GM12878 (cell line): ENCODE results near the gene DDRGK1. TPM values are rescaled to one million over a fixed set of nuclear protein-coding genes. Genes with fewer than 3 reads are reported as not detected.

Source experiments
- BCLAF1 ChIP-seq: fragments of 450-650 bp; IDR thresholded peaks from 2 replicates; pipeline ENCODE4 v1.6.1; 2017; ENCODE audit warnings: antibody characterized with exemption, mild to moderate bottlenecking, moderate library complexity
- EZH2 ChIP-seq: IDR thresholded peaks from 2 replicates; pipeline ENCODE4 v1.6.1; 2012; ENCODE audit warnings: low read depth, mild to moderate bottlenecking, control low read depth, inconsistent platforms, low read length, borderline replicate concordance; ENCODE audit not compliant: control insufficient read depth
- MLLT1 ChIP-seq: fragments of 450-650 bp; IDR thresholded peaks from 2 replicates; pipeline ENCODE4 v1.6.1; 2016; ENCODE audit warnings: mild to moderate bottlenecking
- MTA2 ChIP-seq: fragments of 450-650 bp; IDR thresholded peaks from 2 replicates; pipeline ENCODE4 v1.6.1; 2016; ENCODE audit warnings: low read depth, mild to moderate bottlenecking, moderate library complexity
- PAX5 ChIP-seq: IDR thresholded peaks from 2 replicates; pipeline ENCODE4 v1.6.1; 2011; ENCODE audit warnings: low read depth, low read length, borderline replicate concordance
- PBX3 ChIP-seq: IDR thresholded peaks from 2 replicates; pipeline ENCODE4 v1.6.1; 2011; ENCODE audit warnings: mild to moderate bottlenecking, low read depth, low read length, moderate library complexity; ENCODE audit not compliant: insufficient replicate concordance
- RBBP5 ChIP-seq: fragments of 200-600 bp; sonication (generic); conservative IDR thresholded peaks from 2 replicates; pipeline ENCODE4 v1.6.1; 2016
- ZNF687 ChIP-seq: fragments of 450-650 bp; IDR thresholded peaks from 2 replicates; pipeline ENCODE4 v1.6.1; 2017; ENCODE audit warnings: mild to moderate bottlenecking, moderate library complexity
- polyA plus RNA-seq, 11 experiments: library from polyadenylated mRNA; depleted of rRNA in 4 of 11; unstranded in 6 of 11; stranded (reverse) in 5 of 11; fragments of >200 nt; fragmentation: Nextera tagmentation in 4 of 11; fragmentation: Illumina TruSeq in 1 of 11; extraction: Ambion mirVana in 4 of 11; extraction: Trizol in 1 of 11; gene quantifications; 1 replicate in 1 of 11; 2 replicates in 10 of 11; pipeline versions ENCODE4 v1.2.1 to v1.2.3, GENCODE V29; 2011 to 2016; ENCODE audit warnings: inconsistent platforms in 2 of 11, missing spikeins in 2 of 11, low read depth in 1 of 11
- total RNA-seq, 4 experiments: library from RNA; depleted of rRNA in 3 of 4; stranded (reverse); fragments of >200 nt in 3 of 4; fragmentation: Illumina TruSeq in 1 of 4; extraction: Trizol in 1 of 4; gene quantifications; 2 replicates each; pipeline versions ENCODE4 v1.2.1 to v1.2.3, GENCODE V29; 2013 to 2021

DDRGK1 gene
- total and polyA plus RNA-seq, 10 of the 15 experiments (the other 5 are each of a cell fraction or from before 2014, with no cell fraction given): 4.0 to 55.2 (median 39.7) TPM

GRCh38 chr20:3162080-3162611 is 42.3 kb downstream of the DDRGK1 start (continued):
- no peak for TF ChIP-seq MTA2
- no peak for TF ChIP-seq PBX3
- TF ChIP-seq PAX5: no peak
- no peak for TF ChIP-seq RBBP5
- TF ChIP-seq BCLAF1: no peak
- TF ChIP-seq EZH2: no peak
- no peak for TF ChIP-seq MLLT1
- TF ChIP-seq ZNF687: no peak
